VCaP (cell line): ENCODE data around the gene FAM124B.

Experiments
- H3K27ac ChIP-seq: fragments of 450-650 bp; 2 replicates; pipeline ENCODE4 v1.5.1; 2017
- CTCF ChIP-seq: fragments of 450-650 bp; conservative IDR thresholded peaks from 2 replicates; pipeline ENCODE4 v1.5.1; 2017; ENCODE audit warnings: mild to moderate bottlenecking, moderate library complexity

FAM124B gene

GRCh38 chr2:224349396-224349795 lies 52.5 kb downstream of the FAM124B start:
- TF ChIP-seq CTCF, result no peak

GRCh38 chr2:224347176-224348051 lies 54.5 kb downstream of the FAM124B start:
- TF ChIP-seq CTCF, result no peak
- H3K27ac ChIP-seq, result no peak overlapping the region

More at GRCh38 chr2:224349396-224349795, 52.5 kb downstream of the FAM124B start:
- H3K27ac ChIP-seq, result no peak overlapping the region

GRCh38 chr2:224345492-224345891 lies 56.4 kb downstream of the FAM124B start:
- no peak overlapping the region for H3K27ac ChIP-seq
- TF ChIP-seq CTCF, result no peak

GRCh38 chr2:224343226-224343625 lies 58.7 kb downstream of the FAM124B start:
- no peak overlapping the region for H3K27ac ChIP-seq
- no peak for TF ChIP-seq CTCF

- H3K27ac ChIP-seq, result no peak overlapping the region
- TF ChIP-seq CTCF, result no peak
Measured at GRCh38 chr2:224335991-224336390, 65.9 kb downstream of the FAM124B start.

GRCh38 chr2:224334726-224335125 lies 67.2 kb downstream of the FAM124B start:
- H3K27ac ChIP-seq, result no peak overlapping the region
- TF ChIP-seq CTCF, result no peak

GRCh38 chr2:224333726-224334482 lies 68.0 kb downstream of the FAM124B start:
- H3K27ac ChIP-seq, result no peak overlapping the region
- no peak for TF ChIP-seq CTCF
